HG03520 (cell line): ENCODE measurements around the gene FOCAD.
A peak's percentile ranks its signal among the peaks of the same experiment; 100 is the strongest.
"Not testable (repeated sequence)": the region's sequence is repeated elsewhere in the genome, so short reads cannot be mapped to it uniquely, and the experiment has no call there.

Experiments used
- ATAC-seq: cut with Tn5 transposase; IDR thresholded peaks from one replicate; pipeline ENCODE4 v1.9.1; 2021; ENCODE audit warnings: mild to moderate bottlenecking, moderate library complexity; ENCODE audit not compliant: unreplicated experiment

FOCAD gene, protein sequence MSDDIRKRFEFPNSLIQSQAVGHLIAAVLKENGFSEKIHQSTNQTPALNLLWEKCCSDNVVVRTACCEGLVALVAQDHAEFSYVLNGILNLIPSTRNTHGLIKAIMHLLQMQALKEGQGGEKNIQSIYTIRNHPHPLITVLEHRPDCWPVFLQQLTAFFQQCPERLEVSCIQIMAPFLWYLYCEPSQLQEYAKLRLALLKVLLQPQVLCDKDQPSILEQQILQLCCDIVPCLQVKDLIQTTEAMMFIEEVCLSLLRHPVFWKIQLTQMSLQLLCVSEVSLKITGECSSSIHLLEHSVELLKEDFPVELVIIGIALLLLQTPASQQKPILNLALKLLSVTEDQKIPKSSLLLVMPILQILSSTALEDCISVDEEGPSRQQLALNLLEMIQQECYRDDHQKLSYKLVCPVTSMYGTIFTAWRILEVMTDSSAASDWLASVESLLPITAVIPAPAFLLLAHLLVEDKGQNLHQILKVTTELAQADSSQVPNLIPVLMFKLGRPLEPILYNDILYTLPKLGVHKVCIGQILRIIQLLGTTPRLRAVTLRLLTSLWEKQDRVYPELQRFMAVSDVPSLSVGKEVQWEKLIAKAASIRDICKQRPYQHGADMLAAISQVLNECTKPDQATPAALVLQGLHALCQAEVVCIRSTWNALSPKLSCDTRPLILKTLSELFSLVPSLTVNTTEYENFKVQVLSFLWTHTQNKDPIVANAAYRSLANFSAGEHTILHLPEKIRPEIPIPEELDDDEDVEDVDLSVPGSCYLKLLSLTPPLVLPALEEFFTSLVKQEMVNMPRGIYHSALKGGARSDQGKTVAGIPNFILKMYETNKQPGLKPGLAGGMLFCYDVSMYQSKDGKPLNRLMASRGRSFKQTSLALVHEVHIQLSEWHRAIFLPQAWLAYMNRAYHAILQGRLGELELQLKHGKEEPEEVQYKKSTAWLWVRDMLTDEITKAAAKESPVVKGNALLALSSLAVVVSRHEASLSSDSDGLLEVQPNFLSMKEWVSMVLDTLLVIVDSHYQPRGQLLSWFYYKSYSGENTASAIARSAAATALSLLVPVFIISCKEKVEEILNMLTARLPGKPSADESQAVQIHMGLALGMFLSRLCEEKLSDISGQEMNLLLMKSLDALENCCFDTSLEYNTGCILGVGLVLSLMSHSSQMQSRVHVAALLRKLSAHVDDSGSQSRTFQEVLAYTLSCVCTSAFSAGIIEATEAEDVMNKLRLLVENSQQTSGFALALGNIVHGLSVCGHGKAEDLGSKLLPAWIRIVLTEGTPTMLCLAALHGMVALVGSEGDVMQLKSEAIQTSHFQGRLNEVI (N-terminal part only)

GRCh38 chr9:20684035-20684874 is at the start of gene FOCAD:
Gene FOCAD, plus strand, starts transcription at chr9:20684259. Its CDS starts 31,095 bp downstream, at chr9:20715354.
- peak; percentile 99 for ATAC-seq

GRCh38 chr9:20634895-20635294 is 49.2 kb upstream of the FOCAD start:
- no peak for ATAC-seq

GRCh38 chr9:20636888-20637440 is 47.1 kb upstream of the FOCAD start:
- no peak for ATAC-seq

- ATAC-seq = peak; percentile 92
Measured at GRCh38 chr9:20640331-20641187, 43.5 kb upstream of the FOCAD start.

DNA sequence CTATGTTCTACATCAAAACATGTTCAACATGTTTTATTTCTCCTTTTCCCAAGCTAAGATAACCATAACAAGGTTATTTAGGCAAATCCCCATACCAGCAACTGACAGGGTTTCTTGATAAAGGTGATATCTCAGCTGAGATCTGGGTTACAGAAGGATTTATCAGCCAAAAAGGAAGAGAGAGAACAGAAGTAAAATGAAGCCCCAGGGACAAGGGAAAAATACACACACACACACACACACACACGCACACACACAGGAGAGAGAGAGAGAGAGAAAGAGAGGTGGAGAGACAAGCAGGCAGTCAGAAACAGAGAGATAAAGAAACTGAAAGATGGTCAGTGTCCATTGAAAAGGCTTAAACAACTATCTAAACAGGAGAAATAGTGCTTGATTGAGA is 42.0 kb upstream of the FOCAD start:
- ATAC-seq = no peak

GRCh38 chr9:20643660-20644059 is 40.4 kb upstream of the FOCAD start:
- ATAC-seq = no peak

DNA sequence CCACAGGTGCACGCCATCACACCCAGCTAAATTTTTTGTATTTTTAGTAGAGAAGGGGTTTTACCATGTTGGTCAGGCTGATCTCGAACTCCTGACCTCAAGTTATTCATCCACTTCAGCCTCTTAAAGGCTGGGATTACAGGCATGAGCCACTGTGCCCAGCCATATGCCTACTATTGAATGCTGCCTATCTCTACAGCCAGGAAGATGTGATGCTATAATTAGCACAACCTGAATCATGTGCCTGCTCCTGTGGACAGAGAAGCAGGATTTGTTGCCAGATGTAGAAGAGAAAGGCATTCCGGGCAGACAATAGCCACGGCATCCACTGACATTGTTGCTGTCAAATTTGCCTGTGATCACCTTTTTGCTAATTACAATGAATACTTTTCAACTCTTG is 37.4 kb upstream of the FOCAD start:
- ATAC-seq = no peak

- ATAC-seq = no peak
Measured at GRCh38 chr9:20649381-20649780, 34.7 kb upstream of the FOCAD start.

DNA sequence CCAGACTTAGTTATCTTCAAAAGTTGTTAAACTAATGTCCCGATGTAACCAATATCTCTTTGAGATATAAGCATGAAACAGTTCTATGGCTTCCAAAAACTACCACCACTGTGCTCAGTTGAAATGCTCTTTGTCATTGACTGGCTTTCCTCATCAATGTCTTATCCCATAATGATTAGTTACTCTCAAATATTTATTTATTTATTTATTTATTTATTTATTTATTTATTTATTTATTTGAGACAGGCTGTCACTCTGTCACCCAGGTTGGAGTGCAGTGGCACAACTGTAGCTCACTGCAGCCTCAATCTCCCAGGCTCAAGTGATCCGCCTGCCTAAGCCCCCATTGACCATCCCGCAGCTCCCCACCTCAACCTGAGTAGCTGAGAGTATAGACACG is 33.7 kb upstream of the FOCAD start:
- ATAC-seq = no peak

- no peak for ATAC-seq
Measured at GRCh38 chr9:20650750-20651299, 33.2 kb upstream of the FOCAD start.

- ATAC-seq = no peak
Measured at GRCh38 chr9:20651939-20652338, 32.1 kb upstream of the FOCAD start.

GRCh38 chr9:20658246-20658667 is 25.8 kb upstream of the FOCAD start:
- not testable (repeated sequence) for ATAC-seq

DNA sequence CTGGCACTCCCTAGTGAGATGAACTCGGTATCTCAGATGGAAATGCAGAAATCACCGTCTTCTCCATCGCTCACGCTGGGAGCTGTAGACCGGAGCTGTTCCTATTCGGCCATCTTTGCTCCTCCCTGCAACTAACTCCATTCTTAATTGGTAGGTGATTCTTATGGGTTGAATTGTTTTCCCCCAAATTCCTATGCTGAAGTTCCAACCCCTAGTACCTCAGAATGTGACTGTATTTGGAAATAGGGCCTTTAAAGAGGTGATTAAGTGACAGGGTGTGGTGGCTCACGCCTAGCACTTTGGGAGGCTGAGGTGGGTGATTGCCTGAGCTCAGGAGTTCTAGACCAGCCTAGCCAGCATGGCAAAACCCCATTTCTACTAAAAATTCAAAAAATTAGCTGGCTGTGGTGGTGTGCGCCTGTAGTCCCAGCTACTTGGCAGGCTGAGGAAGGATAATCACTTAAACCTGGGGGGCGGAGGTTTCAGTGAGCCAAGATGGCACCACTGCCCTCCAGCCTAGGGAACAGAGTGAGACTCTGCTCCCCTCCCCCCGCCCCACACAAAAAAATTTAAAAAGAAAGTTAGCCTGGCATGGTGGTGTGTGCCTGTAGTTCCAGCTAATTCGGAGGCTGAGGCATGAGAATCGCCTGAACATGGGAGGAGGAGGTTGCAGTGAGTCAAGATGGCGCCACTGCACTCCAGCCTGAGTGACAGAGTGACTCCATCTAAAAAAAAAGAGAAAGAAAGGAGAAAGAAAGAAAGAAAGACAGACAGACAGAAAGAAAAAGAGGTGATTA is 25.2 kb upstream of the FOCAD start:
- no peak for ATAC-seq

DNA sequence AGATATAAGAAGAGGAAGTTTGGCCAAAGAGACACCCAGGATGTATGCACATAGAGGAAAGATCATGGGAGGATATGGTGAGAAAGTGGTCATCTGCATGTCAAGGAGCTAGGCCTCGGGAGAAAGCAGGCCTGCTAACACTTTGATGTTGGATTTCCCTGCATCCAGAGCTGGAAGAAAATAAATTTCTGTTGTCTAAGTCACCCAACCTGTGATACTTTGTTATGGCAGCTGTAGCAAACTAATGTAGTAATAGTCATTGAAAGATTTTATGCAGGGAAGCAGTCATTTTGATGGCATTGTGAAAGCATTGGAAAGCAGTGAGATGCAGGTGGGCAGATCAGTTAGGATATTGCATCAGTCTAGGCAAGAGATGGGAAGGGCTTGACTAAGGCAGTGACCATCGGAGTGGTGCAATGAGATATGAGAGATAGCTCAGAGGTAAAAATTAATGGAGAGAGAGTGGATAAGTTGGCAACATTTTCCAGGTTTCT is 24.5 kb upstream of the FOCAD start:
- ATAC-seq = no peak

GRCh38 chr9:20662156-20662555 is 21.9 kb upstream of the FOCAD start:
- no peak for ATAC-seq

GRCh38 chr9:20663133-20663532 is 20.9 kb upstream of the FOCAD start:
- no peak for ATAC-seq

GRCh38 chr9:20664501-20664900 is 19.6 kb upstream of the FOCAD start:
- ATAC-seq = no peak

DNA sequence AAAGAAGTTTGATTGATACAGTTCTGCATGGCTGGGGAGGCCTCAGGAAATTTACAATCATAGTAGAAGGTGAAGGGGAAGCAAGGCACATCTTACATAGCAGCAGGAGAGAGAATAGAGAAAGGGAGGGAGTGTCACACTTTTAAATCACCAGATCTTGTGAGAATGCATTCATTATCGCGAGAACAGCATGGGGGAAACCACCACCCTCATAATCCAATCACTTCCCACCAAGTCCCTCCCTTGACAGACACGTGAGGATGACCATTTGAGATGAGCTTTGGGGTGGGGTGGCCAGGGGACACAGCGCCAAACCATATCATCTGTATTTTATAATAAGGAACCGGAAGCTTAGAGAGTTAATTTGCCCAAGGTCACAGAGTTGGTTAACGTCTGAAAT is 13.7 kb upstream of the FOCAD start:
- ATAC-seq = no peak
